Endothelial cell of umbilical vein (primary cell): ENCODE results near the gene PPP1R13B. TPM values are rescaled to one million over a fixed set of nuclear protein-coding genes. Genes with fewer than 3 reads are reported as not detected.

ENCODE experiments used
- BruUV-seq: library from RNA; stranded (reverse); fragments of 400-500 nt; replicated peaks from 2 replicates; lab custom pipeline; 2021; lab: Mats Ljungman, UMichigan
- CTCF ChIA-PET: fragments of 300-600, 350-600 bp; sonication (Branson Sonifier 250); formaldehyde crosslinking; loops from one replicate; lab custom pipeline; 2021; ENCODE audit warnings: antibody characterized with exemption, inconsistent platforms; lab: Charles Lee
- POLR2A ChIA-PET: fragments of 300-600, 350-600 bp; sonication (Branson Sonifier 250); formaldehyde crosslinking; loops from one replicate; lab custom pipeline; 2021; ENCODE audit warnings: antibody characterized with exemption, inconsistent platforms; lab: Charles Lee
- DNase-seq: peaks from one replicate; pipeline ENCODE4 v3.0.0-alpha.2; 2011; ENCODE audit warnings: low read depth, low spot score
- FAIRE-seq: peaks from 2 replicates; lab custom pipeline; 2011; peaks lifted over from hg19 to GRCh38; lab: Jason Lieb, UNC
- H2AFZ ChIP-seq: 2 replicates; pipeline ENCODE4 v1.6.0; 2012; ENCODE audit warnings: low read depth, low read length, control low read depth, inconsistent platforms
- H3K27ac ChIP-seq: 2 replicates; pipeline ENCODE4 v1.5.1; 2011; ENCODE audit warnings: low read depth, mild to moderate bottlenecking, control low read depth, low read length, moderate library complexity; ENCODE audit not compliant: insufficient read depth
- H3K27me3 ChIP-seq, 2 experiments: 2 replicates each; pipeline versions ENCODE4 v1.6.0 to v1.6.1; 2011; ENCODE audit warnings: low read length in 2 of 2, mixed read lengths in 1 of 2; ENCODE audit not compliant: control insufficient read depth in 2 of 2, insufficient read depth in 2 of 2
- H3K36me3 ChIP-seq, 2 experiments: 2 replicates in 1 of 2; 3 replicates in 1 of 2; pipeline ENCODE4 v1.5.1; 2011; ENCODE audit warnings: low read length in 2 of 2, mild to moderate bottlenecking in 1 of 2, moderate library complexity in 1 of 2; ENCODE audit not compliant: control insufficient read depth in 2 of 2, insufficient read depth in 2 of 2; ENCODE audit errors: extremely low read depth in 1 of 2
- H3K4me1 ChIP-seq: 3 replicates; pipeline ENCODE4 v1.5.1; 2011; ENCODE audit warnings: mild to moderate bottlenecking, low read length; ENCODE audit not compliant: control insufficient read depth, insufficient read depth; ENCODE audit errors: extremely low read depth
- H3K4me2 ChIP-seq: 2 replicates; pipeline ENCODE4 v1.6.1; 2011; ENCODE audit warnings: low read length, control low read depth, mixed read lengths; ENCODE audit not compliant: insufficient read depth
- H3K4me3 ChIP-seq, 3 experiments: fragments of 200-600 bp in 1 of 3; sonication (generic), shearing (Covaris generic) in 1 of 3; replicated peaks in 1 of 3; 2 replicates each; pipeline ENCODE4 v1.5.1; 2011 to 2016; ENCODE audit warnings: control low read depth in 3 of 3, low read length in 3 of 3, mild to moderate bottlenecking in 2 of 3, inconsistent platforms in 1 of 3, low read depth in 1 of 3, moderate library complexity in 1 of 3; ENCODE audit not compliant: insufficient read depth in 1 of 3
- H3K79me2 ChIP-seq: 2 replicates; pipeline ENCODE4 v1.6.0; 2012; ENCODE audit warnings: low read length, inconsistent platforms; ENCODE audit not compliant: control insufficient read depth, insufficient read depth
- H3K9ac ChIP-seq: replicated peaks from 2 replicates; pipeline ENCODE3; 2011; ENCODE audit warnings: low read length, control low read depth; ENCODE audit not compliant: insufficient read depth; ENCODE audit errors: extremely low read depth
- H3K9me1 ChIP-seq: replicated peaks from 3 replicates; pipeline ENCODE4 v1.6.0; 2011; ENCODE audit warnings: mild to moderate bottlenecking, low read length; ENCODE audit not compliant: control insufficient read depth, insufficient read depth; ENCODE audit errors: extremely low read depth
- H3K9me3 ChIP-seq: replicated peaks from 2 replicates; pipeline ENCODE4 v1.5.1; 2012; ENCODE audit warnings: low read length, inconsistent platforms; ENCODE audit not compliant: control insufficient read depth, insufficient read depth
- H4K20me1 ChIP-seq: replicated peaks from 2 replicates; pipeline ENCODE3; 2011; ENCODE audit warnings: mild to moderate bottlenecking, low read length; ENCODE audit not compliant: control insufficient read depth, insufficient read depth; ENCODE audit errors: extremely low read depth
- CTCF ChIP-seq, 2 donors: IDR thresholded peaks; 1 replicate in 1 of 2; 2 replicates in 1 of 2; pipeline ENCODE4 v1.5.1; 2011; ENCODE audit warnings: low read length in 2 of 2, mild to moderate bottlenecking in 2 of 2, moderate library complexity in 2 of 2, control low read depth in 1 of 2, inconsistent platforms in 1 of 2, low read depth in 1 of 2; ENCODE audit not compliant: insufficient read depth in 1 of 2; ENCODE audit errors: extremely low read depth in 1 of 2
- EZH2 ChIP-seq: IDR thresholded peaks from 2 replicates; pipeline ENCODE4 v1.6.1; 2012; ENCODE audit warnings: borderline replicate concordance, low read depth, mild to moderate bottlenecking, moderate library complexity, low read length, inconsistent platforms; ENCODE audit not compliant: severe bottlenecking
- FOS ChIP-seq: IDR thresholded peaks from 2 replicates; pipeline ENCODE4 v1.6.1; 2011; ENCODE audit warnings: mild to moderate bottlenecking, low read length, moderate library complexity, borderline replicate concordance; ENCODE audit not compliant: insufficient read depth
- GATA2 ChIP-seq: IDR thresholded peaks from 2 replicates; pipeline ENCODE4 v1.7.0; 2011; ENCODE audit warnings: low read depth, mild to moderate bottlenecking, moderate library complexity, mixed read lengths, low read length; ENCODE audit not compliant: insufficient read length, insufficient read depth
- JUN ChIP-seq: IDR thresholded peaks from 2 replicates; pipeline ENCODE4 v1.6.1; 2011; ENCODE audit warnings: borderline replicate concordance, low read depth; ENCODE audit not compliant: insufficient read length, insufficient read depth
- MAX ChIP-seq: IDR thresholded peaks from 2 replicates; pipeline ENCODE4 v1.6.1; 2011; ENCODE audit not compliant: insufficient read depth, insufficient read length
- MYC ChIP-seq: IDR thresholded peaks from one replicate; pipeline ENCODE4 v1.6.1; 2011; ENCODE audit warnings: mild to moderate bottlenecking, low read depth, low read length
- POLR2A ChIP-seq: IDR thresholded peaks from 2 replicates; pipeline ENCODE4 v1.6.1; 2012; ENCODE audit warnings: low read depth, mild to moderate bottlenecking, control low read depth, low read length
- POLR2AphosphoS5 ChIP-seq: IDR thresholded peaks from 2 replicates; pipeline ENCODE4 v1.6.1; 2012; ENCODE audit warnings: low read depth, mild to moderate bottlenecking, control low read depth, low read length, moderate library complexity; ENCODE audit not compliant: insufficient read depth
- dilution Hi-C: fragments of 300-500 bp; cut with MboI; formaldehyde crosslinking; loops from one replicate; pipeline ENCODE4 v1.15.0; 2019; ENCODE audit warnings: low sequenced_read_pairs; ENCODE audit not compliant: extremely low pct_ligation_motif_present
- intact Hi-C: fragments of 100-400 bp; cut with micrococcal nuclease; formaldehyde crosslinking; loops from one replicate; pipeline ENCODE4 v1.10.0; 2022
- polyA plus RNA-seq, 4 experiments: library from polyadenylated mRNA; depleted of rRNA in 3 of 4; stranded (reverse) in 3 of 4; unstranded in 1 of 4; fragments of >200 nt; gene quantifications; 2 replicates each; pipeline versions ENCODE4 v1.2.1 to v1.2.3, GENCODE V29; 2011 to 2012; ENCODE audit warnings: missing spikeins in 1 of 4
- total RNA-seq: library from RNA; stranded (reverse); gene quantifications from 2 replicates; pipeline ENCODE4 v1.2.3, GENCODE V29; 2021

Gene PPP1R13B
- total and polyA plus RNA-seq, 2 donors (not counting 3 experiments of a cell fraction or from before 2014, with no cell fraction given): 10.0 to 30.0 TPM

DNA sequence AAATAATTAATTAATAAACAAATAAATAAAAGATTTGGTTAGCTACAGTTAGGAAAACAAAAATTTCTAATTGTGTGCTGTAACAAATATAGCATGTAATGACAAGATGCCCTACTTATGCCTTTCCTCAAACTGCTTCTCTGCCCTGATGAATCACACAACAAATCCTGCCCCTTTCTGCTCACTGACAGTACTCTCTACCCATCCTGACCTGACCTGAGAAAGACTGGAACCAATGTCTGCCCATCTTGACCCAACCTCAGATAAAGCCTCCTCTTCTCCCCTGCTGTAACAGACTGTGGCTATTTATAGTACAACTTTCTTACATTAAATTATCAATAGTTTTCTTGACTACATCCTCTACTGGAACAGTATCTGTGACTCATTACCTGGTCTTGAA is 43.7 kb downstream of the PPP1R13B start:
- ChIA-PET POLR2A (no interaction called here), CTCF (interaction anchor here (3.5 to 7.7 kb wide), 3 partner anchors 97 to 178 kb away, joined by 28 to 253 read pairs (median 143); no protein-coding TSS in a partner anchor)
- Histone ChIP-seq H3K4me1 (no peaks in the 10 kb centered on the region), H3K79me2 (peaks cover 11% of the 10 kb centered on the region), H3K9me1 (no peaks in the 10 kb centered on the region), H2AFZ (no peak overlapping the region), H3K27me3 (no peaks in the 10 kb centered on the region), H3K36me3 (no peaks in the 10 kb centered on the region), H3K4me2 (no peak overlapping the region), H3K9me3 (no peaks in the 10 kb centered on the region), H3K9ac (no peak overlapping the region), H3K4me3 (no peak overlapping the region), H4K20me1 (peaks cover 2% of the 10 kb centered on the region), H3K27ac (no peak overlapping the region)
- peak; percentile 15 for FAIRE-seq
- TF ChIP-seq MYC (no peak), FOS (peak; percentile 9)
- no peak for DNase-seq
- no TSS peak for BruUV-seq
- dilution Hi-C loops: no loop called here
- intact Hi-C loops: no loop called here

- TF ChIP-seq POLR2AphosphoS5: no peak
- no peak for TF ChIP-seq POLR2A
- TF ChIP-seq MYC: no peak
- TF ChIP-seq CTCF (IDR thresholded peaks at IDR 0.05; ENCODE audit: extremely low read depth in 1 of 2, insufficient read depth in 1 of 2, low read depth in 1 of 2, low read length in 2 of 2): no peak
- TF ChIP-seq FOS: no peak
- no peak for TF ChIP-seq EZH2
- no peak for TF ChIP-seq GATA2
- TF ChIP-seq JUN: no peak
- no peak for TF ChIP-seq MAX
- no peak for FAIRE-seq
- peaks cover 11% of the 10 kb centered on the region for H3K79me2 ChIP-seq
- POLR2A ChIA-PET: no interaction called here
- H3K9me1 ChIP-seq: no peaks in the 10 kb centered on the region
- no peaks in the 10 kb centered on the region for H3K4me1 ChIP-seq
- H3K4me2 ChIP-seq: no peak overlapping the region
- no peaks in the 10 kb centered on the region for H3K36me3 ChIP-seq
- no peak overlapping the region for H3K4me3 ChIP-seq
- CTCF ChIA-PET: interaction anchor here (7.6 kb wide), 1 partner anchor 180 kb away, joined by 143 read pairs; no protein-coding TSS in a partner anchor
- intact Hi-C loops: no loop called here
- DNase-seq: no peak
- dilution Hi-C loops: no loop called here
- no peak overlapping the region for H3K9ac ChIP-seq
- H3K27ac ChIP-seq: no peak overlapping the region
- H3K9me3 ChIP-seq: no peaks in the 10 kb centered on the region
- no peak overlapping the region for H2AFZ ChIP-seq
- H3K27me3 ChIP-seq: no peaks in the 10 kb centered on the region
- no TSS peak for BruUV-seq
- H4K20me1 ChIP-seq: no peaks in the 10 kb centered on the region
Measured at GRCh38 chr14:103802356-103802755, 45.0 kb downstream of the PPP1R13B start.
